Activated naive CD4-positive, alpha-beta T cell treated with anti-CD3 and anti-CD28 coated beads for 36 hours (primary cell): ENCODE results near the gene IPO5. TPM values are rescaled to one million over a fixed set of nuclear protein-coding genes. Genes with fewer than 3 reads are reported as not detected.

Experiments used
- CTCF ChIA-PET: fragments of 350-600 bp; sonication (Branson Sonifier 250); formaldehyde crosslinking; loops from one replicate; lab custom pipeline; 2021; ENCODE audit warnings: antibody characterized with exemption; lab: Charles Lee
- DNase-seq: peaks from one replicate; pipeline ENCODE4 v3.0.0-alpha.2; 2020
- H3K27ac Mint-ChIP-seq: one replicate; pipeline ENCODE4 v1.8.0; 2021; ENCODE audit warnings: mild to moderate bottlenecking, mixed read lengths
- H3K27me3 Mint-ChIP-seq: one replicate; pipeline ENCODE4 v1.8.0; 2021; ENCODE audit warnings: low read depth, mixed read lengths
- H3K36me3 Mint-ChIP-seq: one replicate; pipeline ENCODE4 v1.8.0; 2021; ENCODE audit warnings: low read depth, mixed read lengths
- H3K4me1 Mint-ChIP-seq: one replicate; pipeline ENCODE4 v1.8.0; 2021; ENCODE audit warnings: low read depth, mixed read lengths
- H3K4me3 Mint-ChIP-seq: one replicate; pipeline ENCODE4 v1.8.0; 2021; ENCODE audit warnings: mild to moderate bottlenecking, moderate library complexity, mixed read lengths
- H3K9me3 Mint-ChIP-seq: one replicate; pipeline ENCODE4 v1.8.0; 2021; ENCODE audit warnings: mixed read lengths
- intact Hi-C: fragments of 100-400 bp; cut with micrococcal nuclease; formaldehyde crosslinking; loops from one replicate; pipeline ENCODE4 v1.15.1; 2023
- total RNA-seq, 2 experiments: library from RNA; stranded (reverse); gene quantifications; one replicate each; pipeline ENCODE4 v1.2.3, GENCODE V29; 2021

IPO5 gene
- total RNA-seq, 2 experiments from 2014 or later, result 254 to 257 TPM

GRCh38 chr13:97961340-97961739 lies 7.9 kb downstream of the IPO5 start:
- intact Hi-C loops, result no loop called here
- Mint-ChIP-seq H3K4me1 (no peaks in the 10 kb centered on the region), H3K36me3 (no peaks in the 10 kb centered on the region), H3K4me3 (no peak overlapping the region), H3K27ac (no peak overlapping the region), H3K9me3 (no peaks in the 10 kb centered on the region), H3K27me3 (no peaks in the 10 kb centered on the region)
- no peak for DNase-seq
- CTCF ChIA-PET, result no interaction called here

GRCh38 chr13:97962887-97963286 lies 9.4 kb downstream of the IPO5 start:
- CTCF ChIA-PET, result no interaction called here
- no peak overlapping the region for H3K27ac Mint-ChIP-seq
- H3K36me3 Mint-ChIP-seq, result no peaks in the 10 kb centered on the region
- H3K4me3 Mint-ChIP-seq, result no peak overlapping the region
- no peaks in the 10 kb centered on the region for H3K4me1 Mint-ChIP-seq
- no peaks in the 10 kb centered on the region for H3K9me3 Mint-ChIP-seq
- intact Hi-C loops, result no loop called here
- peaks cover under 1% of the 10 kb centered on the region for H3K27me3 Mint-ChIP-seq
- no peak for DNase-seq

GRCh38 chr13:97967226-97967625 lies 13.8 kb downstream of the IPO5 start:
- intact Hi-C loops, result no loop called here
- DNase-seq, result no peak
- no peaks in the 10 kb centered on the region for H3K9me3 Mint-ChIP-seq
- H3K27me3 Mint-ChIP-seq, result peaks cover 6% of the 10 kb centered on the region
- no peaks in the 10 kb centered on the region for H3K36me3 Mint-ChIP-seq
- no peak overlapping the region for H3K4me3 Mint-ChIP-seq
- CTCF ChIA-PET, result no interaction called here
- H3K4me1 Mint-ChIP-seq, result no peaks in the 10 kb centered on the region
- H3K27ac Mint-ChIP-seq, result no peak overlapping the region

- Mint-ChIP-seq H3K4me1 (no peaks in the 10 kb centered on the region), H3K4me3 (no peak overlapping the region), H3K27me3 (peaks cover 6% of the 10 kb centered on the region), H3K9me3 (no peaks in the 10 kb centered on the region), H3K27ac (no peak overlapping the region), H3K36me3 (no peaks in the 10 kb centered on the region)
- CTCF ChIA-PET, result interaction anchor here (0.6 kb wide), 1 partner anchor 64 kb away, joined by 3 read pairs; no protein-coding TSS in a partner anchor
- DNase-seq, result no peak
- intact Hi-C loops, result no loop called here
These were observed 14.5 kb downstream of the IPO5 start for GRCh38 chr13:97967948-97968347.

- no peak for DNase-seq
- Mint-ChIP-seq H3K36me3 (no peaks in the 10 kb centered on the region), H3K4me3 (no peak overlapping the region), H3K27ac (no peak overlapping the region), H3K9me3 (no peaks in the 10 kb centered on the region), H3K4me1 (no peaks in the 10 kb centered on the region), H3K27me3 (peaks cover 6% of the 10 kb centered on the region)
- intact Hi-C loops, result loop anchor here (10.0 kb wide), 3 partner anchors 513 to 1053 kb away; no protein-coding TSS in a partner anchor
- CTCF ChIA-PET, result no interaction called here
These were observed 18.0 kb downstream of the IPO5 start for GRCh38 chr13:97971519-97971918.

- no peak overlapping the region for H3K27ac Mint-ChIP-seq
- H3K27me3 Mint-ChIP-seq, result no peaks in the 10 kb centered on the region
- no peaks in the 10 kb centered on the region for H3K9me3 Mint-ChIP-seq
- no peak for DNase-seq
- CTCF ChIA-PET, result no interaction called here
- H3K4me1 Mint-ChIP-seq, result peaks cover 19% of the 10 kb centered on the region
- peak overlapping the region; percentile 23 for H3K4me3 Mint-ChIP-seq
- intact Hi-C loops, result loop anchor here (1.0 to 10.0 kb wide), 4 partner anchors 510 to 1524 kb away; no protein-coding TSS in a partner anchor
- H3K36me3 Mint-ChIP-seq, result peaks cover 5% of the 10 kb centered on the region
These were observed 21.3 kb downstream of the IPO5 start for GRCh38 chr13:97974773-97975172.

GRCh38 chr13:97975280-97975847 lies 21.9 kb downstream of the IPO5 start:
- peak; percentile 6 for DNase-seq
- H3K36me3 Mint-ChIP-seq, result peaks cover 6% of the 10 kb centered on the region
- peak overlapping the region; percentile 92 for H3K4me3 Mint-ChIP-seq
- CTCF ChIA-PET, result no interaction called here
- H3K9me3 Mint-ChIP-seq, result no peaks in the 10 kb centered on the region
- peak overlapping the region; percentile 97 for H3K27ac Mint-ChIP-seq
- peaks cover 24% of the 10 kb centered on the region for H3K4me1 Mint-ChIP-seq
- intact Hi-C loops, result loop anchor here (1.0 to 10.0 kb wide), 4 partner anchors 509 to 1523 kb away; no protein-coding TSS in a partner anchor
- H3K27me3 Mint-ChIP-seq, result no peaks in the 10 kb centered on the region

GRCh38 chr13:97975848-97976609 lies 22.6 kb downstream of the IPO5 start:
- peak overlapping the region; percentile 97 for H3K27ac Mint-ChIP-seq
- no peaks in the 10 kb centered on the region for H3K9me3 Mint-ChIP-seq
- no peaks in the 10 kb centered on the region for H3K27me3 Mint-ChIP-seq
- H3K36me3 Mint-ChIP-seq, result peaks cover 8% of the 10 kb centered on the region
- intact Hi-C loops, result loop anchor here (1.0 to 10.0 kb wide), 10 partner anchors 121 to 1522 kb away; partner anchors contain the start of gene MBNL2
- peaks cover 28% of the 10 kb centered on the region for H3K4me1 Mint-ChIP-seq
- CTCF ChIA-PET, result no interaction called here
- DNase-seq, result peak; percentile 89
- peak overlapping the region; percentile 92 for H3K4me3 Mint-ChIP-seq

GRCh38 chr13:97976610-97977521 lies 23.4 kb downstream of the IPO5 start:
- Mint-ChIP-seq H3K27me3 (no peaks in the 10 kb centered on the region), H3K27ac (peak overlapping the region; percentile 93), H3K36me3 (peaks cover 14% of the 10 kb centered on the region), H3K4me1 (peaks cover 35% of the 10 kb centered on the region), H3K4me3 (peak overlapping the region; percentile 95), H3K9me3 (no peaks in the 10 kb centered on the region)
- intact Hi-C loops, result loop anchor here (1.0 to 10.0 kb wide), 10 partner anchors 122 to 1110 kb away; partner anchors contain the start of genes FARP1 and MBNL2
- CTCF ChIA-PET, result no interaction called here
- DNase-seq, result peak; percentile 6

- Mint-ChIP-seq H3K9me3 (no peaks in the 10 kb centered on the region), H3K4me1 (peaks cover 40% of the 10 kb centered on the region), H3K27me3 (no peaks in the 10 kb centered on the region), H3K27ac (no peak overlapping the region), H3K36me3 (peaks cover 18% of the 10 kb centered on the region), H3K4me3 (peak overlapping the region; percentile 95)
- DNase-seq, result no peak
- intact Hi-C loops, result loop anchor here (1.0 to 10.0 kb wide), 7 partner anchors 123 to 1047 kb away; partner anchors contain the start of gene FARP1
- CTCF ChIA-PET, result interaction anchor here (0.5 to 0.9 kb wide), 2 partner anchors 21 to 108 kb away, joined by 4 read pairs; no protein-coding TSS in a partner anchor
These were observed 24.5 kb downstream of the IPO5 start for GRCh38 chr13:97977982-97978381.

GRCh38 chr13:97978651-97979050 lies 25.2 kb downstream of the IPO5 start:
- intact Hi-C loops, result loop anchor here (10.0 kb wide), 3 partner anchors 506 to 1046 kb away; no protein-coding TSS in a partner anchor
- H3K4me3 Mint-ChIP-seq, result no peak overlapping the region
- CTCF ChIA-PET, result interaction anchor here (0.5 to 0.9 kb wide), 2 partner anchors 20 to 108 kb away, joined by 4 read pairs; no protein-coding TSS in a partner anchor
- H3K4me1 Mint-ChIP-seq, result peaks cover 40% of the 10 kb centered on the region
- no peak for DNase-seq
- H3K27me3 Mint-ChIP-seq, result no peaks in the 10 kb centered on the region
- H3K27ac Mint-ChIP-seq, result no peak overlapping the region
- no peaks in the 10 kb centered on the region for H3K9me3 Mint-ChIP-seq
- peaks cover 18% of the 10 kb centered on the region for H3K36me3 Mint-ChIP-seq
